BJ (cell line): ENCODE measurements around the gene EXOC6B. TPM values are rescaled to one million over a fixed set of nuclear protein-coding genes. Genes with fewer than 3 reads are reported as not detected.

Source experiments
- CTCF ChIA-PET: fragments of 350-600 bp; formaldehyde crosslinking; extraction: SDS; loops from one replicate; lab custom pipeline; 2021; ENCODE audit warnings: antibody characterized with exemption, inconsistent platforms; lab: Yijun Ruan, JAX
- POLR2A ChIA-PET: fragments of 300-600 bp; sonication (Branson Sonifier 250); formaldehyde crosslinking; extraction: SDS; loops from one replicate; lab custom pipeline; 2021; ENCODE audit warnings: antibody characterized with exemption; lab: Charles Lee
- DNase-seq: peaks from one replicate; pipeline ENCODE4 v3.0.0-alpha.2; 2011; ENCODE audit warnings: low read depth
- H3K27me3 ChIP-seq: 2 replicates; pipeline ENCODE4 v1.6.0; 2011; ENCODE audit warnings: low read length; ENCODE audit not compliant: control insufficient read depth, insufficient read depth
- H3K36me3 ChIP-seq: 2 replicates; pipeline ENCODE4 v1.5.1; 2011; ENCODE audit warnings: low read length; ENCODE audit not compliant: control insufficient read depth, insufficient read depth
- H3K4me3 ChIP-seq: 2 replicates; pipeline ENCODE4 v1.5.1; 2011; ENCODE audit warnings: low read depth, mild to moderate bottlenecking, control low read depth, low read length
- polyA plus RNA-seq: library from polyadenylated mRNA; depleted of rRNA; stranded (reverse); fragments of >200 nt; gene quantifications from 2 replicates; pipeline ENCODE4 v1.2.3, GENCODE V29; 2011
- TF ChIP-seq, protein P1 (sequence below): IDR thresholded peaks from 2 replicates; pipeline ENCODE4 v1.5.1; 2011; ENCODE audit warnings: low read depth, mild to moderate bottlenecking, control low read depth, inconsistent platforms, low read length, moderate library complexity; ENCODE audit not compliant: insufficient read depth

EXOC6B gene
- polyA plus RNA-seq, 1 experiment = 15.5 TPM

DNA sequence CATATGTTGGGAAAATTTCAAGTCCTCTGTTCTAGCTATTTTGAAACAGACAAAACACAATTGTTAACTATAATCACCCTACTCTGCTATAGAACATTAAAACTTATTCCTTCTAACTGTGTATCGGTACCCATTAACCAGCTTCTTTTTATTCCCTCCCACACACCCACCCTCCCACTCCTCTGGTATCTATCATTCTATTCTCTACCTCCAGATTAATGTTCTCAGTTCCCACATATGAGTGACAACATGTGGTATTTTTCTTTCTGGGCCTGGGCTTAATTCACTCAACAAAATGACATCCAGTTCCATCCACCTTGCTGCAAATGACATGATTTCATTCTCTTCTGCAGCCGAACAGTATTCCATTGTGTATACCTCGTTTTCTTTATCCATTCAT, 43.3 kb downstream of the EXOC6B start:
- POLR2A ChIA-PET = no interaction called here
- DNase-seq = no peak
- CTCF ChIA-PET = interaction anchor here (3.2 kb wide), 1 partner anchor 80 kb away, joined by 16 read pairs; no protein-coding TSS in a partner anchor
- TF ChIP-seq, protein P1, sequence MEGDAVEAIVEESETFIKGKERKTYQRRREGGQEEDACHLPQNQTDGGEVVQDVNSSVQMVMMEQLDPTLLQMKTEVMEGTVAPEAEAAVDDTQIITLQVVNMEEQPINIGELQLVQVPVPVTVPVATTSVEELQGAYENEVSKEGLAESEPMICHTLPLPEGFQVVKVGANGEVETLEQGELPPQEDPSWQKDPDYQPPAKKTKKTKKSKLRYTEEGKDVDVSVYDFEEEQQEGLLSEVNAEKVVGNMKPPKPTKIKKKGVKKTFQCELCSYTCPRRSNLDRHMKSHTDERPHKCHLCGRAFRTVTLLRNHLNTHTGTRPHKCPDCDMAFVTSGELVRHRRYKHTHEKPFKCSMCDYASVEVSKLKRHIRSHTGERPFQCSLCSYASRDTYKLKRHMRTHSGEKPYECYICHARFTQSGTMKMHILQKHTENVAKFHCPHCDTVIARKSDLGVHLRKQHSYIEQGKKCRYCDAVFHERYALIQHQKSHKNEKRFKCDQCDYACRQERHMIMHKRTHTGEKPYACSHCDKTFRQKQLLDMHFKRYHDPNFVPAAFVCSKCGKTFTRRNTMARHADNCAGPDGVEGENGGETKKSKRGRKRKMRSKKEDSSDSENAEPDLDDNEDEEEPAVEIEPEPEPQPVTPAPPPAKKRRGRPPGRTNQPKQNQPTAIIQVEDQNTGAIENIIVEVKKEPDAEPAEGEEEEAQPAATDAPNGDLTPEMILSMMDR = no peak
- H3K4me3 ChIP-seq = no peak overlapping the region
- no peaks in the 10 kb centered on the region for H3K36me3 ChIP-seq
- no peaks in the 10 kb centered on the region for H3K27me3 ChIP-seq

DNA sequence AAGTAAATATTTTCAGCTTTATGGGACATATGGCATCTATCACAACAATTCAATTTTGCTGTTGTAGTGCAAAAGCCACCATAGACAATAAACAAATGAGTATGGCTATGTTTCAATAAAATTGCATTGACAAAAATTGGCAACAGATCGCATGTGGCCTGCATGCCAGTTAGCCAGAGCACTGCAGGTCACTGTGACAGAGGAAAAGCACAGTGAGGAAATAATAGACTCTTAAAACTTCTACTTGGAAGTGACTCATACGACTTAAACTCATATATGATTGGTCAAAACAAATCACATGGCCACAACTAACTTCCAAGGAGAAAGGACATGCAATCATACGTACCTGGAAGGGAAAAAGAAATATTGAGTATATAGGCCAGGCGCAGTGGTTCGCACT, 44.4 kb downstream of the EXOC6B start:
- ChIA-PET CTCF (interaction anchor here (1.1 to 3.2 kb wide), 3 partner anchors 12 to 81 kb away, joined by 4 to 16 read pairs (median 5); no protein-coding TSS in a partner anchor), POLR2A (no interaction called here)
- Histone ChIP-seq H3K36me3 (no peaks in the 10 kb centered on the region), H3K27me3 (no peaks in the 10 kb centered on the region), H3K4me3 (no peak overlapping the region)
- DNase-seq = no peak
- TF ChIP-seq, protein P1 = no peak

DNA sequence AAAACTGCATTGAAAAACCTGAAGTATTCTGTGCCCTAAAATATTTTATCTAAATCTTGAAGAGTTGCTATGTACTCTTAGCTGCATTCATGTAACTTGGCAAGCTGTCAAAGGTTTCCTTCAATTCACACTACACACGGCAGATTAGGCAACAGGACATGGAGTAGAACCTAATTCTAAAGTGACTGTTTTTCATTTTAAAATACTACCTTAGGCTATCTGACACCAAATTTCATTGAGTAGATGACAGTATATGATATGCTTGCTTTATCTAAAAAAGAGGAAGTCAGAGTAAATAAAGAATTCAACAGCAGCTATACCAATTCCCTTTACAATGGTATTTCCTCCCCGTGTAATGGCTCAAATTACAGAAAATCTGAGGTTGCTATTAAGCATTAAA, 45.4 kb downstream of the EXOC6B start:
- ChIA-PET POLR2A (no interaction called here), CTCF (interaction anchor here (1.1 to 3.2 kb wide), 4 partner anchors 13 to 82 kb away, joined by 4 to 16 read pairs (median 4); no protein-coding TSS in a partner anchor)
- Histone ChIP-seq H3K36me3 (no peaks in the 10 kb centered on the region), H3K4me3 (no peak overlapping the region), H3K27me3 (no peaks in the 10 kb centered on the region)
- DNase-seq = no peak
- TF ChIP-seq, protein P1 = no peak

DNA sequence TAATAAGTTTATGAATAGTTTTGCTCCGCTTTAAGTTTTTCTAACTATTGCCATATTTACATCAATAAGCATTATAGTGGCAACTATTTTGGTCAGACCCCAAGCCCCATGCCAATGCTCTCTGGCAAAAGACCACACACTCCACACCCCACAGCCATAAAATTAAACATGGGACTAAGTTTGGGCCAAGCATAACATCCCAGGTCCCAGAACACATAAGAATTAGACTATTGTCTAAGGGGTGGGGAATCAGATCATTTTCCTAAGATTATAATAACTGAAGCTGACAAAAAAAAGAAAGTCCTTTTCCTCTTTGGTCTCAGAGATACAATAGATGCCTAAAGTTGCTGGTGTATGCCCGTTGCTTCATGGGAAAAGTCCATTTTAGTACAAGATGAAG, 46.3 kb downstream of the EXOC6B start:
- ChIA-PET CTCF (interaction anchor here (1.2 to 3.2 kb wide), 2 partner anchors 80 to 83 kb away, joined by 4 to 16 read pairs; no protein-coding TSS in a partner anchor), POLR2A (no interaction called here)

DNA sequence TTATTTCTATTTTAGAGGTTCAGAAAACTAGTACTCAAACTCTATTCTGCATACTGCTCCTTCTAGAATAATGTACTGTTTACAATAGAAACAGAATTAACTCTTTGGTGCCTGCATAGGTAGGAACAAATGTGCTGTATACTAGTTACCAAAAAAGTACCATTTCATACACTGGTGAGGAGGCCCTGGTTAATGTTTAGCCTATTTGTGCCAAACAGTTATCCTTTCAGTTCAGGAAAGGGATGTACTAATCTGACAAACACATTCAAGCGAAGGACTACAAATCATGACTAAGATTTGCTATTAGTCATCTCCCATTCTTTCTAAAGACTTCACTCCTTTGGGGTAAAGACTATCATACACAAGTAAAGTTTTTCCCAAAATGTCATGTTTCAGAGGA, 47.4 kb downstream of the EXOC6B start:
- no peak overlapping the region for H3K4me3 ChIP-seq
- ChIA-PET CTCF (interaction anchor here (1.1 to 1.9 kb wide), 3 partner anchors 81 to 109 kb away, joined by 3 to 7 read pairs (median 7); partner anchors contain the start of gene SPR), POLR2A (no interaction called here)
- no peaks in the 10 kb centered on the region for H3K27me3 ChIP-seq
- TF ChIP-seq, protein P1 = no peak
- DNase-seq = no peak
- no peaks in the 10 kb centered on the region for H3K36me3 ChIP-seq

More for the DNA sequence above, 46.3 kb downstream of the EXOC6B start:
- DNase-seq = no peak
- Histone ChIP-seq H3K36me3 (no peaks in the 10 kb centered on the region), H3K4me3 (no peak overlapping the region), H3K27me3 (no peaks in the 10 kb centered on the region)
- TF ChIP-seq, protein P1 = no peak
